Skin epidermis (tissue), 12 donors: ENCODE measurements around the gene RASAL1.
A peak's percentile ranks its signal among the peaks of the same experiment; 100 is the strongest.
"Not testable (repeated sequence)": the region's sequence is repeated elsewhere in the genome, so short reads cannot be mapped to it uniquely, and the experiment has no call there.

Experiments used
- H3K27ac ChIP-seq, 21 experiments: fragments of 200-600 bp; sonication (generic) in 11 of 21; one replicate each; pipeline ENCODE4 v1.5.0; 2020; ENCODE audit warnings: mild to moderate bottlenecking in 3 of 21, inconsistent platforms in 2 of 21, moderate library complexity in 2 of 21
- H3K4me3 ChIP-seq, 7 experiments: fragments of 200-600 bp; sonication (generic) in 2 of 7; one replicate each; pipeline ENCODE4 v1.5.0; 2020; ENCODE audit warnings: inconsistent platforms in 2 of 7, mild to moderate bottlenecking in 2 of 7, moderate library complexity in 1 of 7

The RASAL1 gene

GRCh38 chr12:113120670-113121370 lies 14.7 kb downstream of the RASAL1 start:
- Histone ChIP-seq H3K4me3 (no peak overlapping the region), H3K27ac (no peak overlapping the region)

GRCh38 chr12:113119980-113120669 lies 15.4 kb downstream of the RASAL1 start:
- no peak overlapping the region for H3K4me3 ChIP-seq
- no peak overlapping the region for H3K27ac ChIP-seq

DNA sequence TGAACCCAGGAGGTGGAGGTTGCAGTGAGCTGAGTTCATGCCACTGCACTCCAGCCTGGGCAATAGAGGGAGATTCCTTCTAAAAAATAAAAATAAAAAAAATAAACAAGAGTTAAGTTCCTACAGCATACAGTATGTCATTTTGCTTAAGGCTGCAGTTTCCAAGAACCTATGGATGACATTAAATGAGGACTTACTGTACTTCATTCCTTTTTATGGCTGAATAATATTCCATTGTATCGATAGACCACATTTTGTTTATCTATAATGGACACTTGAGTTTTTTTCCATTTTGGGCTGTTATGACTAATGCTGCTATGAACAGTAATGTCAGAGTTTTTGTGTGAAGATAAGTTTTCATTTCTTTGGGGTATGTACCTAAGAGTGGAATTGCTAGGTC lies 17.4 kb downstream of the RASAL1 start:
- H3K27ac ChIP-seq = peak overlapping the region in 1 of 21 experiments; percentile 10
- no peak overlapping the region for H3K4me3 ChIP-seq

DNA sequence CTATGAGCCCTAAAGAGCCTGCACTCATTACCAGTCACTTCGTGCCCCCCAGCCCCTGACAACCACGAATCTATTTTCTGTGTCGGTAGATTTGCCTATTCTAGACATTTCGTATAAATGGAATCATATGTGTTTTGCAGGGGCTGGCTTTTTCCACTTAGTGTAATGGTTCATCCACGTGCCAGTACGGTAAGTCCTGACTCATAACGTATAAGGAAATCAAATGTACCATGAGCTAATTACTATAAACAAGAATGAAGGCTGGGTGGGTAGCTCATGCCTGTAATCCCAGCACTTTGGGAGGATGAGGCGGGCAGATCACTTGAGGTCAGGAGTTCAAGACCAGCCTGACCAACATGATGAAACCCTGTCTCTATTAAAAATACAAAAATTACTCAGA lies 17.9 kb downstream of the RASAL1 start:
- H3K4me3 ChIP-seq, H3K27ac ChIP-seq: not testable (repeated sequence)

GRCh38 chr12:113116875-113117274 lies 18.7 kb downstream of the RASAL1 start:
- H3K27ac ChIP-seq = peak overlapping the region in 1 of 21 experiments; percentile 32

GRCh38 chr12:113115455-113116126 lies 20.0 kb downstream of the RASAL1 start:
- Histone ChIP-seq H3K4me3 (no peak overlapping the region), H3K27ac (no peak overlapping the region)

More at GRCh38 chr12:113116875-113117274, 18.7 kb downstream of the RASAL1 start:
- H3K4me3 ChIP-seq = no peak overlapping the region

- no peak overlapping the region for H3K27ac ChIP-seq
- H3K4me3 ChIP-seq = no peak overlapping the region
These were observed 20.9 kb downstream of the RASAL1 start for GRCh38 chr12:113114447-113115178.

DNA sequence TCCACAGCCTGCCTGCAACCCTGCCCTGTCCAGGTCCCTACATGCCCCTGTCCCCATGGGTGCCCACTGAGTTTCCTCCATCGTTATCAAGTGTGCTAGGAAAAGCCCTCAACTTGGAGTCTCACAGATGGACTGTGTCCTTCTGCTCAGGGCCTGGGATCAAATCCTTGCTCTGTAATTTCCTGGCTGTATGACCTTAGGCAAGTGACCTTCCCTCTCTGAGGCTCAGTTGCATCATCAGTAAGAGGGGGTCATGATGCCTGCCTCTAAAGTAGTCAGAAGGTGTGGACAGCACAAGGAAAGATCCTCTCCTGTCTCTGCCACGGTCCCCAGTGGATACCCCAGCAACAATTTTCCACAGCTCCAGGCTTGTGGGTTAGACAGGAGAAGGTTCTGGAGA lies 22.2 kb downstream of the RASAL1 start:
- H3K27ac ChIP-seq = no peak overlapping the region
- no peak overlapping the region for H3K4me3 ChIP-seq

DNA sequence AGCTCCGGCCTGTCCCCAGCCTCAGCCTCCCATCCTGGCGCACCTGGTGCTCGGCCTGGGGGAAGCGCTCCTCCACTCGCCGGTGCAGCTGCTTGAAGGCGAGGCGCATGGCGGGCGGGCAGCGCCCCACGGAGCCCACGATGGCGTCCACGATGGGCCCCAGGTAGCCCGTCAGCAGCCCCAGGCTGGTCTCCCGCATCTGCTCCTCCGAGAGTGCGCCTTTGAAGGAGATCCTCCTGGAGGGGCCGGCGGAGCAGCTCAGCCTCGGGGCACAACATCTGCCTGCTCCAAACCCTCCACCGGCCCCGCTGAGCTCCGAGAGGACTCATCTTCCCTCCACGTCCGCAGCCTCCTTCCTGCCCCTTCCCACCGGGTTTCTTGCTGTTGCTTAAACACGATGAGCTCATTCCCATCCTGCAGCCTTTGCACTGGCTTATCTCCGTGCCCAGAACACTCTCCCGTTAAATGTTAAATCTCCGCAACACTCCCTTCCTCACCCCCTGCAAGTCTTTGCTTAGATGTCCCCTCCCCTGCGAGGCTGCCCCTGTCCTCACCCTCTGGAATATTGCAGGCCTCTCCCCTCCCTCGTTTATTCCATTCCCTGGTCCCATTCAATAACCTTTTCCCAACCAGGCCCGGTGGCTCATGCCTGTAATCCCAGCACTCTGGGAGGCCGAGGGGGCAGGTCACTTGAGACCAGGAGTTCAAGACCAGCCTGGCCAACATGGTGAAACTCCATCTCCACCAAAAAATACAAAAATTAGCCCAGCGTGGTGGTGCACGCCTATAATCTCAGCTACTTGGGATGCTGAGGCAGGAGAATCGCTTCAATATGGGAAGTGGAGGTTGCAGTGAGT lies 23.3 kb downstream of the RASAL1 start:
- H3K4me3 ChIP-seq = no peak overlapping the region
- H3K27ac ChIP-seq = no peak overlapping the region

GRCh38 chr12:113111247-113111646 lies 24.3 kb downstream of the RASAL1 start:
- H3K4me3 ChIP-seq = no peak overlapping the region
- H3K27ac ChIP-seq = no peak overlapping the region

- no peak overlapping the region for H3K4me3 ChIP-seq
- no peak overlapping the region for H3K27ac ChIP-seq
These were observed 25.5 kb downstream of the RASAL1 start for GRCh38 chr12:113109872-113110599.

GRCh38 chr12:113109360-113109759 lies 26.2 kb downstream of the RASAL1 start:
- no peak overlapping the region for H3K27ac ChIP-seq
- H3K4me3 ChIP-seq = no peak overlapping the region

GRCh38 chr12:113108308-113108707 lies 27.3 kb downstream of the RASAL1 start:
- Histone ChIP-seq H3K4me3 (no peak overlapping the region), H3K27ac (no peak overlapping the region)

DNA sequence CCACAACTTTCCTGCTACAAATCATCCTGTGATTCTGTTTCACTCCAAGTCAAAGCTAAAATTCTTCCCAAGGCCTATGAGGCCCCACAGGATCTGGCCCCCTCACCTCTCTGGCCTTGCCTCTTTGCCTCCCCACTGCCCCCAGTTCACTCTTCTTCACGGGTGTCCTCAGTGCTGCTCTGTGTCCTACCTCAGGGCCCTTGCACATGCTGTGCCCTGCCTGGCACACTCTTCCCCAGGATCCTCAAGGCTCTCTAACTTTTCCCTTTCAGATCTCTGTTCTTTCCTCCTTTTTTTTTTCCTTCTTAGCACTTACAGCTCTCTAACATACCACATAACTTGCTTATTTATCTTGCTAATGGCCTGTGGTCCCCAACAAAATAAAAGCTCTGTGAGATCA lies 29.2 kb downstream of the RASAL1 start:
- H3K27ac ChIP-seq = no peak overlapping the region

DNA sequence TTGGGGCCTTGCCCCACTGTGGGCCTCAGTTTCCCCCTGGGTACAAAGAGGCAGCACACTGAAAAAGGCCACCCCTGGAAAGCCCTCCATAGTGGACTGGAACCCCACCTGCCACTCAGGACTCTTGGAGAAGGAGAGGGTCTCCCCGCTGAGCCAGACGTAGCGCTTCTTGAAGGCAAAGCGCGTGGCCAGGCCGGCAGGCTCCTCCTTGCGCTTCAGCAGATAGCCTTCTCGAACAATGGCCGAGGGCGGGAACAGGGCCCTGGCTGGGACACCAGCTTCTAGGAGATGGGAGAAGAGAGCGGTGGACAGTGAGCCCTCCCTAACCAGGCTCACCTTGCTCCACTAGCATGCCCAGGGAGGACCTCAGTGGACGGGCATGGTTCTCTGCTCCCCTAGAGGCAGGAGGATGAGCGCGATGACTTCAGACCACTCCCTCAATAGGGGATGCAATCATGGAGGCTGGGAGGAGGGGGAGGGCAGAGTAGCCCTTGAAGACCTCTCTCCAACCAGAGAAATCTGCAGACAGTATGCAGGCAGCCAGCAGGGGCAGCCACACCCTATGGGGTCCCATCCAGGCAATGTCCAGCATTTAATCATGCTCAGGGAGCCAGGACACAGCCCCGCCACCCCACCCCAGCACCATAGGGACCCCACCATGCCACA lies 29.8 kb downstream of the RASAL1 start:
- Histone ChIP-seq H3K4me3 (no peak overlapping the region), H3K27ac (no peak overlapping the region)

More for the DNA sequence above, 29.2 kb downstream of the RASAL1 start:
- H3K4me3 ChIP-seq = no peak overlapping the region

DNA sequence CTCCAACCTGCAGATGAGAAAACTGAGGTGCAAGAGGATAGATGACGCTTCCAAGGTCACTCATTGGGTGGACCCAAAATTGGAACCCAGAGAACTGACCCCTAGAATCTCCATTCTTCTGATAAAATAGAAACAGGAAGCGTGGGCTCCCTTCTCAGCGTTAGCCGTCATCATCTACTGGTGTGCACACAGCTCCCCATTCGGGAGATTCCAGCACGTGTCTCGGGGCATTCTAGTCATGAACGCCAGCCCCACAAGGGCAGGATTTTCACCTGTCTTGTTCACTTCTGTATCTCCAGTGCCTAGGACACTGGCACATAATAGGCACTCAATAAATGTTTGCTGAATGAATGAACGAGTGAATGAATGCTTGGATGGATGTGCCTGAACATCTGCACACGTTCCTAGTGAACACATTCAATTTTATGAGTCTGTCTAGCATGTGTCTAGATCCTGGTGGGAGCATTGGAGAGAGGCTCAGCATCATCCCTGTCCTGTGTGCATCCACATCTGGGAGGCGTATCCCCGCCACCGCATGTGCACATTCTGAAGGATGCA lies 30.5 kb downstream of the RASAL1 start:
- no peak overlapping the region for H3K4me3 ChIP-seq
- H3K27ac ChIP-seq = no peak overlapping the region

DNA sequence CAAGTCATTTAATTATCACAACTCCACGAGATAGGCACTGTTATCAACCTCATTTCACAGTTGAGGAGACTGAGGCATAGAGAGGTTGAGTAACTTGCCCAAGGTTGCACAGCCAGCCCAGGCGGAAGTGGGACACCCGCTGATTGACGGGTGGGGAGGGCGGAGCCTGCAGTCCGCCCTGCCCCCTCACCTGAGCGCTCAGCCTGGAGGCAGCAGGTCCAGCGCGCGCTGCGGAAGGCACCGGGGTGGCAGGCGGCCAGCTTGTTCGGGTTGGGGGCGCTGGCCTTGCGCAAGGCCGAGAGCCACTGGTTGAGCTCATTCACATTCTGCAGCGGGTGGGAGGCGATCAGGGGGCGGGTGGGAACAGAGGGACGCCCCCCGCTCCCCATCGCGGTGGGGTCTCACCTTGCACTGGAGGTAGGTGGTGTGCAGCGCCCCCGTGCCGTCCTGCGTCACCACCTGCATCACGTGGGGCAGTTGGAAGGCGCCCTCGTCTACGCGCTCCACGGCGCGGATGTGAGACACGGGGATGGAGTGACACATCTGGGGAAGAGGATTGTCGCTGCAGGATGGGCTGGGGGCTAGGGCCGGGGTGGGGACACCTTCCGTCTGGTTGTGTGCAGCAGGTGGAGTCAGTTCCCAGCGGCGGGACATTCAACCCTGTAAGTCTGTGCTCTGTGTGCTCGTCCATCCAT lies 31.7 kb downstream of the RASAL1 start:
- peak overlapping the region in 2 of 7 experiments; percentile 14 to 26 for H3K4me3 ChIP-seq
- no peak overlapping the region for H3K27ac ChIP-seq
